Measurements from ENCODE around the gene USP37.

DNA sequence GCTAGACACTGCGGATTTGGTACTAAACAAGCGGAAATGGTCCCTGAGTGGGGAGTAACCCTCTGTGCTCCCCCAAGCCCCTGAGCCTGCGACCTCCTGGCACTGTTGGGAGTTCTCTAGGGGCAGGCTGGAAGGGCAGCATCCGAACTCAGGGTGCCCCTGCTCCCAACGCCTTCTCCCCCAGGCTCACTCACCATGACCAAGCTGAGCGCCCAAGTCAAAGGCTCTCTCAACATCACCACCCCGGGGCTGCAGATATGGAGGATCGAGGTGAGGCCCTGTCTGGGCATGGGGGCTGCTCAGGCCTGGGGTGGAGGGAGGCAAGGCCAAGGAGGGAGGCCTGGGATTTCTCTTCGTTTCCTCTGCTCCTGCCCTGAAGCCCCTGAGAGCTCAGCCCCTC lies 144.6 kb downstream of the USP37 start:
- TF ChIP-seq CTCF (IDR thresholded peaks at IDR 0.05; ENCODE audit: insufficient read depth, low read length, poor library complexity, severe bottlenecking) (no peak), EZH2phosphoT487 (conservative IDR thresholded peaks at IDR 0.05; ENCODE audit: low read length) (no peak)
